ENCODE data around the gene CHP1.
"Not testable (repeated sequence)": the region's sequence is repeated elsewhere in the genome, so short reads cannot be mapped to it uniquely, and the experiment has no call there.

The CHP1 gene

GRCh38 chr15:41289953-41290352 lies 58.9 kb downstream of the CHP1 start:
- no peak for DNase-seq

DNA sequence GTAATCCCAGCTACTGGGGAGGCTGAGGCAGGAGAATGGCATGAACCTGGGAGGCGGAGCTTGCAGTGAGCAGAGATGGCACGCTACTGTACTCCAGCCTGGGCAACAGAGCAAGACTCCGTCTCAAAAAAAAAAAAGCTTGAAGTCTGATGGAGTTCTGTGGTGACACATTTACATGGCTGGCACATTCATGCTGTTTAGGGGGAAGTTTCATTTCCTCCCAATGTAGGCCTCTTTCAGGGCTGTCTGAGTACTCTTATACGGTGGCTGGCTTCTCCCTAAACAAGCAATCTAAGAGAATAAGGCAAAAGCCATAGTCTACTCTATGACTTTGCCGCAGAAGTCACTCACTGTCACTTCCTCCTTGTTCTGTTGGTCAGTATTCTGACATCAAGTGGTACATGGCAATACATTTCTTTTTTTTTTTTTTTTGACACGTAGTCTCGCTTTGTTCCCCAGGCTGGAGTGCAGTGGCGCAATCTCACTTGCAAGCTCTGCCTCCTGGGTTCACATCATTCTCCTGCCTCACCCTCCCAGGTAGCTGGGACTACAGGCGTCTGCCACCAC lies 60.1 kb downstream of the CHP1 start:
- DNase-seq = no peak

DNA sequence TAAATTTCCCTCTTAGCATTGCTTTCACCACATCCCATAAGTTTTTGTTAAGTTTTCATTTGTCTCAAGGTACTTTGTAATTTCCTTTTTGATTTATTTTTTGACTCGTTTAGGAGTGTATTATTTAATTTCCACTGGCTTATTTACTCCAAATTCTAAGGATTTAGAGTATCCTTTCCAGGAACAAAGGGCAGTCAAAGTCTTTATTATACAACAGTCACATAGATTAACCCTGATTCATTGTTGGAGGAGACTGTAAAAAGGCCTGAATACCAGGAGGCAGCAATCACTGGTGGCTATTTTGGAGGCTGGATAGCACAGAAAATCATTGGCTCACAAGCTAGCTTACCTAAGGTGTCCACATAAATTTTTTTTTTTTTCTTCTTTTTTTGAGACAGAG lies 61.5 kb downstream of the CHP1 start:
- DNase-seq = no peak

GRCh38 chr15:41301139-41301538 lies 70.1 kb downstream of the CHP1 start:
- not testable (repeated sequence) for DNase-seq

- DNase-seq = no peak
Observed at GRCh38 chr15:41301587-41301986, 70.5 kb downstream of the CHP1 start.

GRCh38 chr15:41304149-41304770 lies 73.2 kb downstream of the CHP1 start:
- no peak for DNase-seq

DNA sequence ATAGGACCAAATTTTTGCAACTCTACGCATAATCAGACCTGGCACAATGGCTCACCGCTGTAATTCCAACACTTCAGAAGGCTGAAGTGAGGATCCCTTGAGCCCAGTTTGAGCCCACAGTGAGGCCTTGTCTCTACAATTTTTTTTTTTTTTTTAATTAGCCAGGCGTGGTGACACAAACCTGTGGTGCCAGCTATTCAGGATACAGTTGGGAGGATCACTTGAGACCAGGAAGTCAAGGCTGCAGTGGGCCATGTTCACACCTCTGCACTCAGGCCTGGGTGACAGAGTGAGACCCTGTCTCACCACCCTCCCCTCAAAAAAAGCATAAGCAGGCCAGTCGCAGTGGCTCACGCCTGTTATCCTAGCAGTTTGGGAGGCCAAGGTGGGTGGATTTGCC lies 76.6 kb downstream of the CHP1 start:
- no peak for DNase-seq

GRCh38 chr15:41309226-41309905 lies 78.3 kb downstream of the CHP1 start:
- no peak for DNase-seq

GRCh38 chr15:41320805-41321330 lies 89.8 kb downstream of the CHP1 start:
- not testable (repeated sequence) for DNase-seq

GRCh38 chr15:41323611-41324010 lies 92.5 kb downstream of the CHP1 start:
- DNase-seq = no peak

DNA sequence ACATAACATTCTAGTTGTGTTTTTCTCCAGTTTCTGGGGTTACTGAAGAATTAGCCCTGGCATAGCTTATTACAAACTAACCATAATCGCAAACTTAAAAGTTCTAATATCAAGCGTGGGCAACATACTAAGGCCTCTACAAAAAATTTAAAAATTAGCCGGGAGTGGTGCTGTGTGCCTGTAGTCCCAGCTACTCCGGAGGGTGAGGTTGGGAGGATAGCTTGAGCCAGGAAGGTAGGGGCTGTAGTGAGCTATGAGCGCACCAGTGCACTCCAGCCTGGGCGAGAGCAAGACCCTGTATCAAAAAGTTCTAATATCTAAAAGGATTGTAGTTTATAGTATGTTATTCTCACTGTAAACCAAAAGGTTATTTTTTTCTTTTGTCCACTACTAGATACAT lies 100.2 kb downstream of the CHP1 start:
- no peak for DNase-seq

Data from anterior cingulate cortex (tissue), 58 donors.